Activated CD4-positive, alpha-beta T cell treated with anti-CD3 and anti-CD28 coated beads, Interleukin-2, amount 50 U/mL, for 1 hour (primary cell): ENCODE data around the gene CRYBG1.
A peak's percentile ranks its signal among the peaks of the same experiment; 100 is the strongest.
"Not testable (repeated sequence)": the region's sequence is repeated elsewhere in the genome, so short reads cannot be mapped to it uniquely, and the experiment has no call there.

Experiments used
- DNase-seq: peaks from one replicate; pipeline ENCODE4 v3.0.0-alpha.2; 2020

Gene CRYBG1

DNA sequence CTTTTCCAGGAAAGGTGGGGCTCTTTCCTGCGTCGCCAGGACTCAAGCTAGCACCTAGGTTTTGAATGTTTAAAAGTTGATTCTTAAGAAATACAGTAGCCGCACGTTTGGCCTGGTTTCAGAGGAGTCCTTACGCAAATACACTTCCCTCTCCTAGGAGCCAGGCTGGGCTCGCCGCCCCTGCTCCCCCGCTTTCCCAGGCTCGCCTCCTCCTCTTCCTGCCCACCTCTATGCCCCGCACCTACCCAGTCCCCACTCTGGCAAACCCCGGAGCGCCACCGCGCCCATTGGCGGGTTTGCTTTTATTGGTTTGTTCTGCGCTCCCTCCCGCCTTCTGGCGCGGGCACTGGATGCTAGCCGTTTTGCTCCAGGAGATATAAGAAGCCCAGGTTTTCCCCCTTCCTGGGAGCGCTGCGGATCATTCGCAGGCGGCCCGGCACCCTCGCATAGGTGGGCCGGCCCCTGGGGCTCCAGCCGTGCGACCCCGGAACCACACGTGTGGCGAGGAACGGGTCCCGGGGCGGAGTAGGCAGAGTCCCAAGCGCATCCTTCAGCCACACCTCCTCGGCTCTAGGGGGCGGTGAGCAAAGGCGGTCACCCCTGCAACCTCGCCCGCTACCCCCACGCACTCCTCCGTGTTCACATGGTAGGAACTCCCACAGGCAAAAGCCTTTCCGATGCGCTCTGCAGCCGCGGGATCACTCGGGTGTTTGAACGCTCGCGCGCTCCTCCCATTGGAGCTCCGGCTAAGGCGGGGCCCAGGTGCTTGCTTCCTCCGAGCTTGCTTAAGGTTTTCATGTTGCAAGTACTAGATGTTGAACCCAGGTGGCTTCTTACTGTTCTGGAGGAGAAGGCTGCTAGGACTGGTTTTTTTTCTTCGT lies 149.8 kb downstream of the CRYBG1 start:
- DNase-seq = peak; percentile 69

DNA sequence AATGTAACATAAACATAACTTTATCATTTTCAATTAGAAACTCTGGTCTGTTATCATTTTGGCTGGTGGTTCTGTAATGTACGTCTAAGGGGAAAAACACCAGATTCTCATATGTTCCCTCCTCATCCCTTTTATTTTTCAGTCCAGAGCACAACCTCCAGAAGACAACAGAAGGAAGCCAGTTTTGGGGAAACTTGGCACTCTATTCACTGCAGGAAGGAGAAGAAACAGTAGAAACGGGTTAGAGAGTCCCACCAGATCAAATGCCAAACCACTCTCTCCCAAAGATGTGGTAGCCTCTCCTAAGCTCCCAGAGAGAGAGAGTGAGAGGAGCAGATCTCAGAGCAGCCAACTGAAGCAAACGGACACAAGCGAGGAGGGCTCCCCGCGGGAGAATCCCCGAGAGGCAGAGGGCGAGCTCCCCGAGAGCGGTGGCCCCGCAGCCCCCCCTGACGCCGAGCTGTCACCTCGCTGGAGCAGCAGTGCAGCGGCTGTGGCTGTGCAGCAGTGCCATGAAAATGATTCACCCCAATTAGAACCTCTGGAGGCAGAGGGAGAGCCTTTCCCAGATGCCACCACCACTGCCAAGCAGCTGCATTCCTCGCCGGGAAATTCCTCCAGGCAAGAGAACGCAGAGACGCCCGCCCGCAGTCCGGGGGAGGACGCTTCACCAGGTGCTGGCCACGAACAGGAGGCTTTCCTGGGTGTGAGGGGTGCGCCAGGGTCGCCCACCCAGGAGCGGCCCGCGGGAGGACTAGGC lies 151.0 kb downstream of the CRYBG1 start:
- DNase-seq = peak; percentile 39

DNA sequence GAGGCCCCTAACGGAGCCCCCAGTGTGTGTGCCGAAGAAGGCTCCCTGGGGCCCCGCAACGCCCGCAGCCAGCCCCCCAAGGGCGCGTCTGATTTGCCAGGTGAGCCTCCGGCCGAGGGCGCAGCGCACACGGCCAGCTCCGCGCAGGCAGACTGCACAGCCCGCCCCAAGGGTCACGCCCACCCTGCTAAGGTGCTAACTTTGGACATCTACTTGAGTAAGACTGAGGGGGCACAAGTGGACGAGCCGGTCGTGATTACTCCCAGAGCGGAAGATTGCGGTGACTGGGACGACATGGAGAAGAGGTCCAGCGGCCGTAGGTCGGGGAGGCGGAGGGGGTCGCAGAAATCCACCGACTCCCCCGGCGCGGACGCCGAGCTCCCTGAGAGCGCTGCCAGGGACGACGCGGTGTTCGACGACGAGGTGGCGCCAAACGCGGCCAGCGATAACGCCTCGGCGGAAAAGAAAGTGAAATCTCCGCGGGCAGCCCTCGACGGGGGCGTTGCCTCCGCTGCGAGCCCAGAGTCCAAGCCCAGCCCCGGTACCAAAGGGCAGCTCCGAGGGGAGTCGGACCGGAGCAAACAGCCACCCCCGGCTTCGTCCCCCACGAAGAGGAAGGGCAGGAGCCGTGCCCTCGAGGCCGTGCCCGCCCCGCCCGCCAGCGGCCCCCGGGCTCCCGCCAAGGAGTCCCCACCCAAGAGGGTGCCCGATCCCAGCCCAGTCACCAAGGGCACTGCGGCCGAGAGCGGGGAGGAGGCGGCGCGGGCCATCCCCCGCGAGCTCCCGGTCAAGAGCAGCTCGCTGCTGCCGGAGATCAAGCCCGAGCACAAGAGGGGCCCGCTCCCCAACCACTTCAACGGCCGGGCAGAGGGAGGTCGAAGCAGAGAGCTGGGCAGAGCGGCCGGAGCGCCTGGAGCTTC lies 151.8 kb downstream of the CRYBG1 start:
- peak; percentile 76 for DNase-seq

DNA sequence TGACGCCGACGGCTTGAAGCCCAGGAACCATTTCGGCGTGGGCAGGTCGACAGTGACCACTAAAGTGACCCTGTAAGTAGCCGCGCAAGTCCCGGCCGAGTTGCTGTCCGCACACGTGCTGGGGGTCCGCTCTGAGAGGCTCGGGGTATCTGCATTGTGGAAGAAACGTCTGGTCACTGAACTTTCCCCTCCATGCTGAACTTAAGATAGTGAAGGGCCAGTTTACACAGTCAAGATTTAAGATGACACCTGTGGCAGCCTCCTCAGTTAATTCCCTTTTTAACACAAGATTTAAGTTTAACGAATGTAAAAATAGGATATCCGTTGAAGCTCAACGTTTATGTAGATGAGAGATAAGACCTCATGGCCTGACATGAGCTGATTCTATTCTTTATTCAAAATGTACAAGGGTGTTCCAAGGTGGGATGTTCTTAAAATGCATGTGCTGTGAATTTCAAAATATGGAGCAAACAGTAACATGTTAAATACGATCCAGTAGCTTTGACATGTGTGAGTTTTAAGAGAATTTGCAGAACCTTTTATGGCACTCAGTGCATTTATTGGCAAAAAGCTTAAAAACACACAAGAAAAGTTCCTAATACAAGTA lies 152.6 kb downstream of the CRYBG1 start:
- DNase-seq = no peak

DNA sequence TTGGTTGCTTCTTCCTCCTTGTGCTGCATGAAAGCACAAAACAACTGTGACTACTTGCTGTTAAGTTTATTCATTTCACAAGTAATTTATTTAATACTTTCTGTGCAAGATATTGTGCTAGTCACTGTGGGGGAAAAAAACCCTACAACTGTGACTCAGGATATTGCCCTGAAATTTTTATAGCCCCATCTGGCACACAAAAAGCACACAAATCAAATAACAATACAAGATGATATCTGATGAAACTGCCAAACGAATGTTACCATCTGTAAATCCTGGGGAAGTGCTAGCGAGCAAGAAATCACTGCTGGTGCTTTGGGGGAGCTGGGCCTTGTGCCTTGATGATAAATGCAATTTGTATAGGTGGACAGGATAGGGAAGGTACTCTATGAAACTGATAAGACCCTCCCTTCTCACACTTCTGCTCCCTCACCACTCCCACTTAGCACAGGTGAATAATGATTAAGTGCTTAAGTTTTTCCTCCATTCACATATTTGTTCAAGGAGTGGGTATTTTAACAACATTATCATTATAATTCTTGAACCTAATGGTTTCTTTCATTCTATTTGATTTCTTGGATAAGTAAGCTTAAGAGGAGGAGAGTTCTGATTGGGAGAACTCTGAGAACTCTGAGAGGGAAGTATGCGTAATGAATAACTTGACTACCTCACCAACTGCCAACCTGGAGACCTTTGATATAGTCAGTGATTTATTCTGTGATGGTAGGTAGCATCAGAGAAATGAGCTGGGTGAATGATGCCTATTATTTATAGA lies 153.5 kb downstream of the CRYBG1 start:
- no peak for DNase-seq

DNA sequence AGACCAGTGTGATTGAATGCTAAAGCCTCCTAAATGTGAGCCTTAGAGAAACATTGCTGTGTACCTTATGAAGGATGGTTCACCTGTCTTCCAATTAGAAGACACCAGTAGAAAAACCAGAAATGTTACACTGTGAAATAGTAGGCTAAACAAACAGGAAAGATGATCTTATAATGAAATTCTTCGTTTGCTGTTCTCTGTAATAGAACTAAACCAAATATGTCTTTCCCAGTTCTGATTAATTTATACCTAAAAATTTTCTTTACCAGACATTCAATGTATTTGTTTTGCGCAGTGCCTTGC lies 154.0 kb downstream of the CRYBG1 start:
- no peak for DNase-seq

DNA sequence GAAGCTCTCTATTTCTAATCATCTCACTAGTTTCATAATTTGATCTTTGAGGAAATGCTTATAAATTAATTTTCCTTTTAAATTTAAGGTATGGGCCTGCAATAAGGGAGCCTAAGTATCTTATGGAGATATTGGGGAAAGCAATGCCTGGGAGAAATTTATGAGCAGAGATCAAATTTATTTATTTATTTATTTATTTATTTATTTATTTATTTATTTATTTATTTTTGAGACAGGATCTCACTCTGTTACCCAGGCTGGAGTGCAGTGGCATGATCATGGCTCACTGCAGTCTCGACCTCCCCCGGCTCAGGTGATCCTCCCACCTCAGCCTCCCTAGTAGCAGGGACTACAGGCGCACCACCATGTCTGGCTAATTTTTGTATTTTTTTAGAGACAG lies 155.1 kb downstream of the CRYBG1 start:
- DNase-seq = not testable (repeated sequence)

DNA sequence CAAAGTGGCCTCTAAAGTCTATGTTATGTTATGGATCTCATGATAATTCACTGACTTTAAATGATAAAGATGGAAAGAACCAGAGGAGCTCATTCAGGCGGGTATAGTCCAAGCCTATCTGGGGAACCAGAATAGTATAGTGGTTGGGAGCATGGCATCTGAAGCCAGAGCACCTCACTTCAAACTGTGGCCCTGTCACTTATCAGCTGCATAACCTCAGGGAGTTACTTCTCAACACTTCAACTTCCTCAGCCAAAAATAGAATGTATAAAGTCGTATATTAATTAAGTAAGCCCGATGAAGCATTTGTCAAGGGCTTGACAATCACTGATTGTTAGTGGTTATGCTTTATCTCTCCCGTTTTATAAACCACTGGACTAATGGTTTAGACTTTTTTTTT lies 156.1 kb downstream of the CRYBG1 start:
- DNase-seq = no peak

DNA sequence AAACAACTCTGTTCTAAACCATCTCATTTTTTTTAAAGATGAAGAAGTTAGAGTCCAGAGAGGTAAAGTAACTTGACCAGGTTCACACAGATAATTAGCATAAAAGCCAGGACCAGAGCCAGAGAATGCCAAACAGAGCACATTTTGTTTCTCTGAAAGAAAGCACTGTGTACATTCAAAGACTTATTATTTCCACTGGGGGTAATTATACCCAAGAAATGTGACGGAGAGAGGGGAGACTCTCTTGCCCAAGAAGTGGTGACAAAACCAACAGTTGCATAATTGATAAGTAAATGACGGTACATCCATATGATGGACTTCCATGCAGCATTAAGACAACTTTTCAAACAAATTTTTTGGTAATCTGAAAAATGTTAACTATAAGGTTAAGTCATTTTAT lies 157.2 kb downstream of the CRYBG1 start:
- DNase-seq = no peak

DNA sequence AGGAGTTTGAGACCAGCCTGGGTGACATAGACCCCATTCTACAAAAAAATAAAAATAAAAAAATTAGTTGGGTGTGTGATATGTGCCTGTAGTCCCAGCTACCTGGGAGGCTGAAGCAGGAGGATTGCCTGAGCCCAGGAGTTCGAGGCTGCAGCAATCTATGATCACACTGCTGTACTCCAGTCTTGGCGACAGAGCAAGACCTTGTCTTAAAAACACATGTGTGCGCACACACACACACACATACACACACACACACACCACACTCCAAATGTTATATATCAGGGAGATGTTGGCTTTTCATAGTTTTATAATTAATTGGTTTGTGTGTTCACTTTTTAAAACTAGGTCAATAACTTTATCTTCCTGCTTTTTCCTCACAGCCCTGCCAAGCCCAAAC lies 158.2 kb downstream of the CRYBG1 start:
- no peak for DNase-seq

DNA sequence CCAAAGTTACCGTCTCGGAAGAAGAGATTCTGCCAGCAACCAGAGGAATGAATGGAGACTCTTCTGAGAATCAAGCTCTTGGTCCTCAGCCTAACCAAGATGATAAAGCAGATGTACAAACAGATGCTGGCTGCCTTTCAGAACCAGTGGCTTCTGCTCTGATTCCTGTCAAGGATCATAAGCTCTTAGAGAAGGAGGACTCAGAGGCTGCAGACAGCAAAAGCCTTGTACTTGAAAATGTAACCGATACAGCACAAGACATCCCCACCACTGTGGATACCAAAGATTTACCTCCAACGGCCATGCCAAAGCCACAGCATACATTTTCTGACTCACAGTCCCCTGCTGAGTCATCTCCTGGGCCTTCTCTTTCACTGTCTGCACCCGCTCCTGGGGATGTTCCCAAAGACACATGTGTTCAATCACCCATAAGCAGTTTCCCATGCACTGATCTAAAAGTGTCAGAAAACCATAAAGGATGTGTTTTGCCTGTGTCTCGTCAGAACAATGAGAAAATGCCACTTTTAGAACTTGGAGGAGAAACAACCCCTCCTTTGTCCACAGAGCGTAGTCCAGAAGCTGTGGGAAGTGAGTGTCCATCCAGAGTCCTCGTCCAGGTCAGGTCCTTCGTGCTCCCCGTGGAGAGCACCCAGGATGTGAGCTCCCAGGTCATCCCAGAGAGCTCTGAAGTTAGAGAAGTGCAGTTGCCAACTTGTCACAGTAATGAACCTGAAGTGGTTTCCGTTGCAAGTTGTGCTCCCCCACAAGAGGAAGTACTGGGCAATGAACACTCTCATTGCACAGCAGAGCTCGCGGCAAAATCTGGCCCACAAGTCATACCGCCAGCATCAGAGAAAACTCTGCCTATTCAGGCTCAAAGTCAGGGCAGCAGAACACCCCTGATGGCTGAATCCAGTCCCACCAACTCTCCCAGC lies 159.2 kb downstream of the CRYBG1 start:
- peak; percentile 73 for DNase-seq

DNA sequence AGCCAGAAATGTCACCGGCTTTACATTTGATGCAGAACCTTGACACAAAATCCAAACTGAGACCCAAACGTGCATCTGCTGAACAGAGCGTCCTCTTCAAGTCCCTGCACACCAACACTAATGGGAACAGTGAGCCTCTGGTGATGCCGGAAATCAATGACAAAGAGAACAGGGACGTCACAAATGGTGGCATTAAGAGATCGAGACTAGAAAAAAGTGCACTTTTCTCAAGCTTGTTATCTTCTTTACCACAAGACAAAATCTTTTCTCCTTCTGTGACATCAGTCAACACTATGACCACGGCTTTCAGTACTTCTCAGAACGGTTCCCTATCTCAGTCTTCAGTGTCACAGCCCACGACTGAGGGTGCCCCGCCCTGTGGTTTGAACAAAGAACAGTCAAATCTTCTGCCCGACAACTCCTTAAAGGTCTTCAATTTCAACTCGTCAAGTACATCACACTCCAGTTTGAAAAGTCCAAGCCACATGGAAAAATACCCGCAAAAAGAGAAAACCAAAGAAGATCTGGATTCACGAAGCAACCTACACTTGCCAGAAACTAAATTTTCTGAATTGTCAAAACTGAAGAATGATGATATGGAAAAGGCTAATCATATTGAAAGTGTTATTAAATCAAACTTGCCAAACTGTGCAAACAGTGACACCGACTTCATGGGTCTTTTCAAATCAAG lies 160.3 kb downstream of the CRYBG1 start:
- peak; percentile 71 for DNase-seq

DNA sequence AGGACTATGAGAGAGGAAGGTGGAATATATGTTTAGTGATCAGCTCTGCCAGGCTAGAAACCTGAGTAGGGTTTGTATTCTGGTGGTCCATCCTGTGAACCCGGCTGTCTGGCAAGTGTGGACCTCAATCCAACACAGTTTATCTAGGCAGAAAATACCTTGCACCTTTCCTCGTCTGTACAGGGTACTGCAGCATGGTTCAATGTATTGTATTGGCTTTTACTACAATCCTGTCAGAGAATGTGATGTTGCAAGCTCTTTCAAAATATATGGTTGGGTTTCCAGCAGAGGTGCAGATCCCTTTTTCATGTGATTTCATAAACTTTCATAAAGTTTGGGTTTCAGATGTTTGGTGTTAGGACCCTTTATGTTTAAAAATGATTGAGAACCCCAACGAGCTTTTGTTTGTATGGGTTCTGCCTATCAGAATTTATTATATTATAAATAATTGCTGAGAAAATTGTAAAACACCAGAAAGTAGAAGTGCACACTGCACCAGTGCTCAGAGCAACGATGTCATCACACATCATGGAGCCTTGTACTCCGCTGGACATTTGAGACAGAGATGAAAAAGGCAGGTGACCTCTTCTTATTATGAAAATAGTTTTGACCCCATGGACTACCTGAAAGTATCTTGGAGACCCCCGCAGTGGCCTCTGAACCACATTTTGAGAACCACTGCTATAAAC lies 162.2 kb downstream of the CRYBG1 start:
- no peak for DNase-seq

DNA sequence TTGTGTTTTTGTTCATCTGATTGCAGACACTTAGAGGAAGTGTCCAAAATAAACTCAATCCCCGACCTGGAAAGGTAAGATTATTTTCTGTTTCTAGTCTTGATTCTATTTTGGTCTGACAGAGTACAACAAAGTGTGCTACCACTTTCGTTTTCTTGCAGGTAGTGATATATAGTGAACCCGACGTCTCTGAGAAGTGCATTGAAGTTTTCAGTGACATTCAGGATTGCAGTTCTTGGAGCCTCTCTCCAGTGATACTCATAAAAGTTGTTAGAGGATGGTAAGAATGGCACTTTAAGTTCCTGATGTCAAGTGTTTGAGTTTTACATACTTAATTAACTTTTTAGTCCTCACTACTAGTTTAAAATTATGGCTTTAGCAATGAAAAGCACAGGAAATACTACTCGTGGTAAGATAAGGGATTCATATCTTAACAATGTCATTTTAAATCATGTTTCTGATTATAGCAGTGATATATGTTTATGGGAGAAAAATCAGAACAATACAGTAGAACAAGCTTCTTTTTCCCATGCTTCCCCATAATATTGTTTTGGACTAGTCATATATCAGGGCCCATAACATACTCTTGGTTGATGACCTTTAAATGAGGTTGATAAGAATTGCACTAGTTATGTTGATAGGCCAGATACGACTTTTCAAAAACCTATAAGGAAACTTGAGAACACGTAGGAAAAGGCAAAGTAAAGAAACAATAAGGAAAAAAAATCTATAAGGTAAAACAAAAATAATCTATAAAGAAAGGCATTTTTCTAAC lies 164.8 kb downstream of the CRYBG1 start:
- DNase-seq = no peak

DNA sequence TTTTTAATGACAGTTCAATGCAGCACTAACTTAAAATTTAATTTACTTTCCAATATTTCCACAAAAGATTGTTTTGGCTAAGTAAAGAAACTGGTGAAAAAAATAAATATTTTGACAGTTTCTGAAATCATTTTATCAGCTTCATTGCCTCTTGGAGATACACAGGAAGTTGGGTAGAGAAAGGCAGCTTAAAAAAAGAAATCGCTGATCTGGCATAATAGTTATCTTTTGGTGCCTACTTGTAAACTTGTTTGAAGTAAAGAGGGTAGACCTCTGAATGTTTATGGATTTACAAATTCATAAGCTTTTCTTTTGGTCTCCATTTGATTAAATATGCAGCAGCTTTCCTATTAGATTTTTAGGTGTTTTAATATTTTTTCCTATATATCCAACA lies 165.4 kb downstream of the CRYBG1 start:
- no peak for DNase-seq

DNA sequence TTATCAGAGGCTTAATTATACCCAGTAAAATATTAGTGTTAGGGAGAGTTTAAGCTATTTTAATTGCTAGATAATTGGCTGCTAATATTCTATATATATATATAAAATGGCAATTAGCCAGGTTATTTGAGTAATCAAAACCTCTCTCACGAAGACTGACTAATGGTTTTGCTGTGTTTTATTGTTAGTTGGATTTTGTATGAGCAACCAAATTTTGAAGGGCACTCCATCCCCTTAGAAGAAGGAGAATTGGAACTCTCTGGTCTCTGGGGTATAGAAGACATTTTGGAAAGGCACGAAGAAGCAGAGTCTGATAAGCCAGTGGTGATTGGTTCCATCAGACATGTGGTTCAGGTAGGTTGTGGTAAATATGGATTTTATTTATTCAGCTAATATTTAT lies 166.6 kb downstream of the CRYBG1 start:
- no peak for DNase-seq

DNA sequence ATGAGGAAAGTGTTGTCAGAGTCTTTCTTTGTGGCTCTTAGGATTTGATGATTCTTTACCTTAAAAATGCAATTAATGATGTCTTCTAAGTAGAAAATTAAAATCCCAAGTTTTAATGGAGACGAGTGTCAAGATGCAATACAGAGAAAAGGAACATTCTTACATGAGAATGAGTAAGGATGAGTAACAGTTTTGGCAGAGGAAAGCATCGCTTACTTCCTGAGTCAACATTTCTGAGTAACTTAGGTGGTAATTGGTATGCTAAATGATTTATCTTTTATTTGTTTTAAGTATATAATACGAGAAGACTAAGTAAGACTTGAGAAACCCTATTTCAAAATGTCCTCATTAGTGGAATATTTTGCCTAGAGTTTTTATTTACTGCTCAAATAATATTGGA lies 167.5 kb downstream of the CRYBG1 start:
- no peak for DNase-seq

DNA sequence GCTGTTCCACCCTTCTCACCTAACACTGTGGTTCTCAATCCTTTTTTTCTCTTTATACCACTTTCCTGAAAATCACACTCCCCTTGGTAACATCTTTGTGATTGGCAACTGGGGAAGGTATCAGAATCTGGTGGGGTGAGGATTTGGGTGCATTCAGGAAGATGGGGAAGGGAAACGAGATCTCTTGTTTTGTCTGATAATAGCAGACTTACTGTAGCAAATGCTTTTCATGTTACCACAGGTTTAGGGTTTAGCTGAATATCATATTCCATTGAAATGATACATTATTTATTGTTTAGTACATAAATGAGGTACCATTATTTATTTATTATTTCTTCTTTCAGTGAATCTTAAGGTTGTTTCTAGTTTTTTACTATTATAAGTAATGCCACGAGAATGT lies 168.0 kb downstream of the CRYBG1 start:
- DNase-seq = no peak

DNA sequence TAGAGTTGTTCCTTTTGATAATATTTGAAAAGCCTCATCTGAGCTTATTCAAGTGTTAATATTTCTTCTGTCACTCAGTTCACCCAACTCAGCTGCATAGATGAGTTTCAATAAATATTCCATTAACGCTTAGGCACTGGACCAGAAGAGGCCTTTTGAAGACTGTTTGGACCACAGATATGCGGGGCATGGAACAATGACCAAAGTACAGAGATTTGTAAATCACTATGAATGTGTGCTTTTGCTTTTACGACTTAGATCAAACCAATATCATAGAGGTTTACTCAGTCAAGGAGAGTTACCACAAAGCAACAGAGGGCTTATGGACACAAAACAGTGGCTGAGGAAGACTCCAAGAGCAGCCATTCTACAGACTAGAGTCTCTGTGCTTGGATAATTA lies 168.9 kb downstream of the CRYBG1 start:
- DNase-seq = no peak
